Right lung (tissue), 5 donors: Measurements from ENCODE around the gene PTPRN2. TPM values are rescaled to one million over a fixed set of nuclear protein-coding genes. Genes with fewer than 3 reads are reported as not detected.
"Not testable (repeated sequence)": the region's sequence is repeated elsewhere in the genome, so short reads cannot be mapped to it uniquely, and the experiment has no call there.

Source experiments
- DNase-seq, 2 donors: peaks; one replicate each; pipeline ENCODE4 v3.0.0-alpha.2; 2013
- polyA plus RNA-seq, 5 donors: library from polyadenylated mRNA; unstranded; fragments of 120-200 nt; gene quantifications; one replicate each; pipeline versions ENCODE4 v1.2.1 to v1.2.3, GENCODE V29; 2013; ENCODE audit warnings: inconsistent platforms in 1 of 5, low replicate concordance in 1 of 5; ENCODE audit not compliant: insufficient read length in 5 of 5, insufficient read depth in 1 of 5

The PTPRN2 gene
- polyA plus RNA-seq, 5 donors, result 6.2 to 8.1 (median 7.0) TPM

GRCh38 chr7:158308001-158308400 is 279.6 kb downstream of the PTPRN2 start:
- no peak for DNase-seq

DNA sequence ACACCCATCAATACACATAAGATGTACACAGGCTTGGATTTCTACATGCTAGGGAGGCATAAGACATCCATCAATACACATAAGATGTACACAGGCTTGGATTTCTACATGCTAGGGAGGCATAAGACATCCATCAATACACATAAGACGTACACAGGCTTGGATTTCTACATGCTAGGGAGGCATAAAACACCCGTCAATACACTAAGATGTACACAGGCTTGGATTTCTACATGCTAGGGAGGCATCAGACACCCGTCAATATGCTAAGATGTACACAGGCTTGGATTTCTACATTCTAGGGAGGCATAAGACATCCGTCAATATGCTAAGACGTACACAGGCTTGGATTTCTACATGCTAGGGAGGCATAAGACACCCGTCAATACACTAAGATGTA is 283.6 kb downstream of the PTPRN2 start:
- not testable (repeated sequence) for DNase-seq

DNA sequence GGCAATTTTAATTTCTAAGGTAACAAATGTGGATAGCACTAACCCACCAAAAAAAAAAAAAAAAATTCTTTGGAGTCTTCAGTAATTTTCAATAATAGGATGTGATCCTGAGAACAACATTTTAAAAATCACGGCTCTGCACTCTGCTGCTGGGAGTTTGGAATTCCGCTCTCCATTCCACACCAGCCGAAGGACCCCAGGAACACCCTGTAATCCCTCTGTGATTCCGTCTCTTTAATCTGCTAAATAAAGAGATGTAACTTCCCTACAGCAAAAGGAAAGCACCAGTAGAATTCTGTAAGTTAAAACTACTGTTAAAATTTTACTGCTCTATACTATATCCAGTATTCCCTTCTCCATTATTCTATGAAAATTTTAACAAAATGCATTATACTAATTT is 284.5 kb downstream of the PTPRN2 start:
- no peak for DNase-seq

DNA sequence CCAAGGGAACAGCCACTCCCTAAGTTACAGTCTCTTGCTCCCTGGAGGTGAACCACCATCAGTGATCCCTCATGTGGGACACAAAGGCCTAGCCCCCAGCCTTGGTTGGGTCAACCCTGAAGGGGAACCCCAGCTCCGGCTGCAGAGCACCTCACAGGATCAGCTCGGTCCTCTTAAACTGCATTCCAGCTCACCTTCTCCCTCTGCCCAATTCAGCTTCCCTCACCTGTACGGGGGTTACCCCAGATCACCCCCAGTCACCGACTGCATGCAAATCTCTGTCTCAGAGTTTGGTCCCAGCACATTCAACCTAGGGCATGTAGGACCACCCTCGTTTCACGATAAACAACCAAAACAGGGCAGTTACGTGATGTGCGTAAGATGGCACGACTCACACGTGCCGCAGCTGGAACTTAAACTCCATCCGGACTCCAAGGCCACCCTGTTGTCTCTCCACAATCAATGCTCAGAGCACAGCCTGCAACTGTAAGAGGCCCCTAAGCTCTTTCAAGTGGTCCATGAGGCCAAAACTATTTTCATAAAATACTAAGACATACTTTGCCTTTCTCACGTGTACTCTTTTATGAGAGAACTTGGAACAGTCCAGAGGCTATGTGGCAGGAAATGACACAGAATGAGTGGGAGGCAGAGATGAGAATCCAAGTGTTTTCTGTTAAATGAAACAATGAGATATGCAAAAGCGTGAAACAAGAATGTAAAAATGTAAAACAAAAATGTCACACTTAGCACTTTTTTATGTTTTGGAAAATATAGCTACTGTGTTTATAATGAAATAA is 285.2 kb downstream of the PTPRN2 start:
- DNase-seq, result no peak

DNA sequence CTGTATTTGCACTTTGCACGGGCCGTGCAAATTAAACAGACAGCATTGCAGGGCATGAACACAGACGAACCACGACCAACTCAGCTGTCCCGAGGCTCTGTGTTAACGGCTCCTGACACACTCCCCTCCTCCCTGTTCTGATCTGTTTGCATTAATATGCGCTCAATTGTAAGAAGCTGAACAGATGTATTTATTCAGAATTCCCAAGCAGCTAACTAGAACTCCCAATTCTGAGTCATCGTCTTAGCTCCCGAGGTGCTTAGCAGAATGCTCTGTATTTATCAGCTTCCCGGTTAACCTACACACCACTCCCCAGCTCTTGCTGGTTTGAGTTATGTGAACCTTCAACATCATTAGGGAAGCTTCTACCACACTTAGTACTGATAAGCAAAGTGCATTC is 286.4 kb downstream of the PTPRN2 start:
- DNase-seq, result no peak

DNA sequence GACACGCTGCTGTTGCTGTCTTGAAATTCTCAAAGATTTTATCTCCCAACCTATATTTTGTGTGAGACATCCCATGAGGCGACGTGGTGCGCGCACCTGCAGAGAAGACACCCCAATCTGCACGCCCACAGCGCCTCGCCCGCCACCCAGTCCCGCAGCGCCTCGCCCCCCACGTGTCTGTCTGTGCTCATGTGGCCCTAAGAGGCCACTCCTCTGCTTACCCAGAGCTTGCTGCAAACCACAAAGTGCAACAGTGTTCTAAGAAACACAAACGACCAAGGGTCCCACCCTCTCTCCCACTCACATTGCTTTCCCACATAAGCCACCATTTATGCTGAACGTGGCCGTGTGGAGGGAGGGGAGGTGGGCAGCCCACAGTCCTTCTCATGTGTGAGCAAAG is 287.2 kb downstream of the PTPRN2 start:
- no peak for DNase-seq

GRCh38 chr7:158299607-158300006 is 288.0 kb downstream of the PTPRN2 start:
- no peak for DNase-seq

DNA sequence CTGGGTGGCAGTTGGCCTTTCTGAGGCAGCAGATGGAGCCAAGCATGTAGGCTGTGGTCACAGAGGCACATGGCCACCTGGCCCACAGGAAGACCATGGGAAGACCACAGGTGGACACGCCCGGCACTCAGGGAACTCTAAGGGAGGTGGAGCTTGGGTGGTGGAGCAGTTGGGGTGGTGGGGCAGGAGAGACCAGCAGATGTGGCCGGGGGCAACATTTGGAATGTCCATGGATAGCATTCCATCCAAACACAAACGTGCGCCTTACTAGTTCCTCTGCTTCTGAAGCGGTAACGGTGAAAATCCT is 290.9 kb downstream of the PTPRN2 start:
- no peak for DNase-seq

DNA sequence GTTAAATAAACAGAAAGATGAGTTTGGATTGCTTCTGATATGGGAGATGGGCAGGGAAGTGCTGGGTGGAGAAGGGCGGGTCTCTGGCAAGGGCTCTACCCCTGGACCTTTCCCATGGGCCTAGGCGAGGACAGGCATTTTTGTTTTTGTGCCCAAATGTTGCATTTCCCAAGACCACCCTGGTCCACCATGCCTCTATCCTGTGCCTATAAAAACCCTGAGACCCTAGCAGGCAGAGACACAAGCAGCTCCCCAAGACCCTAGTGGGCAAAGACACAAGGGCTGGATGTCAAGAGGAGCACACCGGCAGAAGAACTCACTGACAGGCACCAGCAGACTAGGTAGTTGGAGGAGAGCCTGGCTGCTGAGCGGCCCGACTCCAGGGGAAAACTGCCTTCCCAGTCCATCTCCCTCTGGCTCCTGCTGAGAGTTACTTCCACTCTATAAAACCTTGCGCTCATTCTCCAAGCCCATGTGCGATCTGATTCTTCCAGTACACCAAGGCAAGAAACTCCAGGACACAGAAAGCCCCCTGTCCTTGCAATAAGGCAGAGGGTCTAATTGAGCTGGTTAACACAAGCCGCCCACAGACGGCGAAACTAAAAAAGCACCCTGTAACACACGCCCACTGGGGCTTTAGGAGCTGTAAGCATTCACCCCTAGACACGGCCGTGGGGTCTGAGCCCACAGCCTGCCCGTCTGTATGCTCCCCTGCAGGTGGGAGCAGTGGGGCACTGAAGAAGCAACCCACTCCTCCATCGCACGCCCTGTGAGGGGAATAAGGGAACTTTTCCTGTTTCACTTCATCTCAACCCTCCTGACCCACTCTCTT is 291.4 kb downstream of the PTPRN2 start:
- no peak for DNase-seq

- DNase-seq, result not testable (repeated sequence)
Measured at GRCh38 chr7:158294468-158295215, 293.0 kb downstream of the PTPRN2 start.

GRCh38 chr7:158292948-158293347 is 294.7 kb downstream of the PTPRN2 start:
- no peak for DNase-seq

DNA sequence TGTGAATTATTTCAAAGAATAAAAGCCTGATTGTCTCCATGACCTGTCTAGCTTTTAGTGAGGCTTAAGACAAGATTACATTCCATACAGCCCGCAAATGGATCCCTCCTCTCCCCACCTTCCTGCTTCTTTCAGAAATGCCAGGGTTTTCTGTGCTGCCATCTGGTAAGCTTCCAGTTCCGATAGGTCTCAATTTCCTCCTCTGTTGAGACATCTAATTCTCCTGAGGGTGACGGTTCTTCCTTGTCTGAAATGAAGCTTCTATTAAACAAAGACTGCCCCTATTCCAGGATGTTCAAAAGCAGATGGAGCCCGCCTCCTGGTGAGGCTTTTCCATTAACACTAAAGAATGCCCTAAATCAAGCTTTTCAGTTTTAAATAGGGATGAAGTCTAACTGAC is 295.6 kb downstream of the PTPRN2 start:
- no peak for DNase-seq

DNA sequence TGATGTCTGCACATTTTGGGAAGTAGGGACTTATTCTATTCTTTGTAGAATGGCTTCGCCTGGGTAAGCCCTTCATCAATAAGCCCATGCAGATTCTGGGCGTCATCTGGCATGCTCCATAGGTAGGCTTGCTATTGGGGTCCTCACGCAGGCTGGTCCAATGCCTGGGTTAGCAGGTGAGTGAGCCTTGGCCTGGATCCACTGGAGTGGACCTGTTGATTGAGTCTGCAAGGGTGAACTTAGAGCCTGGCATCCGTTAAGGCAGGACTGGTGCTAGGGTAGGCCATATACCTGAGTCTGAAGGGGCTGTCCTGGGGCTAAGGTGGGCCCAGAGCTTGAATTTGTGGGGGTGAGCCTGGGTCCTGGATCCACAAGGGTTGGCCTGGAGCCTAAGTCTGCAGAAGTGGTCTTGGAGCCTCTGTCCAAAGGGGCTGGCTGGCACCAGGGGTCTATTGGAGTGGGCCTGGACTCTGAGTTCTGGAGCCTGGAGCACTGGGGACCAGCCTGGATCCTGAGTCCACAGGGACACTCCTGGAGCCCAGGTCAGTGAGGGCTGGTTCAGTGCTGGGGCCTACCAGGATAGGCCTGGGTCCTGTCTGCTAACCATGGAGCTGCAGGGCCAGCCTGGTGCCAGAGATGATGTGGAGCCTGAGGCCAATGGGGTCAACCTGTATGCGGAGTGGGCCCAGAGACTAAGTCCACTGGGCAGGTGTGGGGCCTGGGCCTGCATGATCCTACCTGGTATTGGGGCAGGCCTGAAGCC is 297.7 kb downstream of the PTPRN2 start:
- no peak for DNase-seq

DNA sequence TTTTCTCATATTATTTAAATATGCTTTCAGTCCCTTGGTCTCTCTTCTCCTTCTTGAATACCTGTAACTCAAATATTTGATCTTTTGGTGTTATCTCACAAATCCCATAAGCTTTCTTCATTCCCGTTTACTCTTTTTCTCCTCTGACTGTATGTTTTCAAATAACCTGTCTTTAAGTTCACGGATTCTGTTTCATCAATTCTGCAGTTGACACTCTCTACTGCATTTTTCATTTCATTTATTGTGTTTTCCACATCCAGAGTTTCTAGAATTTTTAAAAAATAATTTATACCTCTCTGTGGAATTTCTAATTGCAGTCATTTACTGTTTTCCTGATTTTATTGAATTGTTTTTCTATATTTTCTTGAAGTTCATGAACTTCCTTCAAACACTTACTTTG is 298.4 kb downstream of the PTPRN2 start:
- no peak for DNase-seq

DNA sequence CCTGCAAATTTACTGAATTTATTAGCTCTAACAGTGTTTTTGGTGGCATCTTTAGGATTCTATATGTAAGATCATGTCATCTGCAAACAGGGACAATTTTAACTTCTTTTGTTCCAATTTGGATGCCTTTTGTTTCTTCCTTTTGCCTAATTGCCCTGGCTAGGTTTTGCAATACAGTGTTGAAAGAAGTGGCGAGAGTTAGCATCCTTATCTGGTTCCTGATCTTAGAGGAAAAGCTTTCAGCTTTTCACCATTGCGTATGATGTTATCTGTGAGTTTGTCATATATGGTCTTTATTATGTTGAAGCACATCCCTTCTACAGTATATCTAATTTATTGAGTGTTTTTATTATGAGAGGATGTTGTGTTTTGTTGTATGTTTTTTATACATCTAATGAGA is 301.4 kb downstream of the PTPRN2 start:
- DNase-seq, result no peak

- no peak for DNase-seq
Measured at GRCh38 chr7:158285383-158285770, 302.2 kb downstream of the PTPRN2 start.

GRCh38 chr7:158284617-158285382 is 302.8 kb downstream of the PTPRN2 start:
- DNase-seq, result no peak

GRCh38 chr7:158284121-158284520 is 303.5 kb downstream of the PTPRN2 start:
- no peak for DNase-seq

DNA sequence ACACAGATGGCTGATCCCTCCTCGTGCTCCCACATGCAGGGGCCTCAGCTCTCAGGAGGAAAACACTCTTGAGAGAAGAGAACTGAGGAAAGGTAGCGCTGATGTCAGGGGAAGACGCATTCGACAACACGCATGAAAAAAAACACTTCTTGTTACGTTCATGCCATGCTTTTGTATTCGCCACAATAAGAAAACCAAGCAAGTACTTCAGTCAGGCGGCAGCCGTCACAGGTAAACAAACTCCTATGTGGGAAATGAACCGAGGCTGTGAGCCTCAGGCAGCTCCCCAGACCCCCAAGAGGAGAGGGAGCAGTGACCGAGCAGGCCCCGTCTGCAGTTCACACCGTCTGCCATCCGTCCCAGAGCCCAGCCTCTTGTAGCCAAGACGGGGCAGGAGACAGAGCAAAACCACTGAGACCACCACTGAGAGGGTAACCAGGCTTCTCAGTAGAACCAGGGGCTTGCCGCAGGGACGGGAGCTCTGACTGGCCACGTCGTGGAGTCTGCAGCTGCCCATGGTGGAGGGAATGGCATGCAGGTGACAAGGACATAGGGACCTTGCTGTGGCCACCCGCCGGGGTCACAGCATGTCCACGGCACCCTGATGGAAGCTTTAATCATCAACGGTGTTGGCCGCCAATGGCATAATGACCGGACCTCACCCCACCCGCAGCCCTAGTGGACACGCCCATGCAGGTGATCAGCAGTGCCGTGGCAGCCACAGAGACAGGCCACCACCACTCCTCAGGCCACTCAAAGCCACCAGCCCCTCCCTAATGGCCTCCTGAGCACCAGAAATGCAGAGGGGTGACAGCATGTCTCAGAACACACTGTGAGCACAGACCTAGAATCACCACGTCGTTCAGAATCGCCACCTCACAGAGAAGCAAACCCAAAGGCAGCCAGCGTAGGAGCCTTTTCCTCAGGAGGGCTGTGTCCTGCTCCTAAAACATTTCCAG is 304.3 kb downstream of the PTPRN2 start:
- no peak for DNase-seq

- DNase-seq, result no peak
Measured at GRCh38 chr7:158282461-158283001, 305.1 kb downstream of the PTPRN2 start.
